22Rv1 (cell line): ENCODE measurements around the gene APOC3.

Source experiments
- H3K27ac ChIP-seq: fragments of 450-650 bp; 2 replicates; pipeline ENCODE4 v1.5.1; 2017
- ZFX ChIP-seq: fragments of 450-650 bp; IDR thresholded peaks from 2 replicates; pipeline ENCODE4 v1.6.1; 2017; ENCODE audit warnings: antibody characterized with exemption, borderline replicate concordance
- TF ChIP-seq, protein P1 (sequence below): fragments of 450-650 bp; IDR thresholded peaks from 2 replicates; pipeline ENCODE4 v1.5.1; 2017; ENCODE audit warnings: mild to moderate bottlenecking

Gene APOC3

DNA sequence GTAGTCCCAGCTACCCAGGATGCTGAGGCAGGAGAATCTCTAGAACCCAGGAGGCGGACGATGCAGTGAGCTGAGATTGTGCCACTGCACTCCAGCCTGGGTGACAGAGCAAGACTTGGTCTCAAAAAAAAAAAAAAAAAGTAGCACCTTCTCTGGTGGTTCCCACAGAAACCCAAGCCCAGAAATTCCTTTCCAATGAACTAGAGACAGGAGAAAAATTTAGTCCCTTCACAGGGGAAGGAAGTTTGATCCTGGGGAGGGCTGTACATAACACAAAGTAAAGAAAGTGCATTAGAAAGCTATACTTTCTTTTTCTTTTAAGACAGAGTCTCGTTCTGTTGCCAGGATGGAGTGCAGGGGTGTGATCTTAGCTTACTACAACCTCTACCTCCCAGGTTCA lies 33.2 kb downstream of the APOC3 start:
- TF ChIP-seq, protein P1, sequence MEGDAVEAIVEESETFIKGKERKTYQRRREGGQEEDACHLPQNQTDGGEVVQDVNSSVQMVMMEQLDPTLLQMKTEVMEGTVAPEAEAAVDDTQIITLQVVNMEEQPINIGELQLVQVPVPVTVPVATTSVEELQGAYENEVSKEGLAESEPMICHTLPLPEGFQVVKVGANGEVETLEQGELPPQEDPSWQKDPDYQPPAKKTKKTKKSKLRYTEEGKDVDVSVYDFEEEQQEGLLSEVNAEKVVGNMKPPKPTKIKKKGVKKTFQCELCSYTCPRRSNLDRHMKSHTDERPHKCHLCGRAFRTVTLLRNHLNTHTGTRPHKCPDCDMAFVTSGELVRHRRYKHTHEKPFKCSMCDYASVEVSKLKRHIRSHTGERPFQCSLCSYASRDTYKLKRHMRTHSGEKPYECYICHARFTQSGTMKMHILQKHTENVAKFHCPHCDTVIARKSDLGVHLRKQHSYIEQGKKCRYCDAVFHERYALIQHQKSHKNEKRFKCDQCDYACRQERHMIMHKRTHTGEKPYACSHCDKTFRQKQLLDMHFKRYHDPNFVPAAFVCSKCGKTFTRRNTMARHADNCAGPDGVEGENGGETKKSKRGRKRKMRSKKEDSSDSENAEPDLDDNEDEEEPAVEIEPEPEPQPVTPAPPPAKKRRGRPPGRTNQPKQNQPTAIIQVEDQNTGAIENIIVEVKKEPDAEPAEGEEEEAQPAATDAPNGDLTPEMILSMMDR = no peak
- no peak for TF ChIP-seq ZFX
- H3K27ac ChIP-seq = no peak overlapping the region

DNA sequence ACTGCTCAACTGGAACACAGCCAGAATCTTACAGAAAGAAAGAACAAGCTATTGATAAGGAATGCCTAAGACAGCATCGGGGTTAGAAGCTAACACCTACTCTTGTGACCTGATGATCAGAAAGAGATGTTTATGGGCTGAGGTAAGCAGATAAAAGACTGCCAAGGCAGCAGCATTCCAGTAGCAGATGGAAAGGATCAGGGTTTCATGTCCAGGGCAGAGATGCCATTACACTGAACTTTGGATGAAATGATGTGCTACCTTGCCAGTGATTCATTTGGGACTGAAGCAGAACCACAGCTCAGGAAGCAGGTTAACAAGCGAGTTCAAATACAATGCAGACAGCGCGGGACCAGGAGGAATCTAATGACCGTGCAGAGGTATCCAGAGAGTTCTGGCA lies 34.8 kb downstream of the APOC3 start:
- H3K27ac ChIP-seq = no peak overlapping the region
- TF ChIP-seq, protein P1 = no peak
- no peak for TF ChIP-seq ZFX

DNA sequence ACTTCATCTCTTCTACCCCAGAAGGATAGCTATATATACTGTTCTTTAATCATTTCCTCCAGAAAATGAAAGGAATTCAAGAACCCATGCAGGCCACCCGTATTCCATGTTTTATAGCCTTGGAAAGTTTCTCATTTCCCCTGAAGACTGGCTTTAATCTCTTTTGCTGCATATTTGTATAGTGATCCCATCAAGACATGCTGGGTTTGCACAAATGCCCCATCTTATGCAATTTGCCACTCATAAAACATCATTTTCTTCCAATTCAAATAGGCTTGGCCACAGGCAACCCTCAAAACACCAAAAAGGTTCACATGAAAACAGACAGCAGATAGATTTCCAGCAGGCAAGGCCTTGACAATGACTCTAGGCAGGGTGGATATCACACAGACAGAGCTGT lies 36.0 kb downstream of the APOC3 start:
- no peak overlapping the region for H3K27ac ChIP-seq
- TF ChIP-seq, protein P1 = no peak
- no peak for TF ChIP-seq ZFX

DNA sequence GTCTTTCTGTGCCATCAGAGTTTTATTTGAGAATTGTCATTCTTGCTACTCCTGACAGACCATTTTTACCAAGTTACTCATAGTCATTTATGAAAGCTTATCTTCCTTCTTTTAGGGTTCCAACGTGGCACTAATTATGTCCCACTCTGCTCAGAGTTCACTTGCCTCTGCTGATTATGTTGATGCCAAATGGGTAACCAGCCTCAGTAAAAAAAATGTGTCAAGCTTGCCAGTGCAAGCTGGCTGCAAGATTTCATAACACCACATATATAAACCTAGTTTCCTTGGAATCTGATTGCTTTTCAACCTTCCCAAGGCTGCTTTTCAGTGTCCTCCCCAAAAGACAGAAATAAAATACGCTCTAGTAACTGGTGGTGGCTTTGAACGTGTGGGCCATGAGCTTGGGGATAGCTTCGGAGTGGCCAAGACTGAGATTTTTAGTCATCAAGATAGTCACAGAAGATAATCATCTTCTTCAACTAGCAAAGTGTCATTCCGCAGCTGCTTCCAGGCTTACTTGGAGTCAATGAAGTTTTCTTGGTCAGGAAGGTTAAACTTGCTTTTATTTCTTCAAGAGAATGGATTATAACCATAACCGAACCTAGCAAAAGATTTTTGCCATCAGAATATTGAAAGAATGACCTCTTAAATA lies 37.2 kb downstream of the APOC3 start:
- H3K27ac ChIP-seq = no peak overlapping the region
- TF ChIP-seq, protein P1 = no peak
- no peak for TF ChIP-seq ZFX

DNA sequence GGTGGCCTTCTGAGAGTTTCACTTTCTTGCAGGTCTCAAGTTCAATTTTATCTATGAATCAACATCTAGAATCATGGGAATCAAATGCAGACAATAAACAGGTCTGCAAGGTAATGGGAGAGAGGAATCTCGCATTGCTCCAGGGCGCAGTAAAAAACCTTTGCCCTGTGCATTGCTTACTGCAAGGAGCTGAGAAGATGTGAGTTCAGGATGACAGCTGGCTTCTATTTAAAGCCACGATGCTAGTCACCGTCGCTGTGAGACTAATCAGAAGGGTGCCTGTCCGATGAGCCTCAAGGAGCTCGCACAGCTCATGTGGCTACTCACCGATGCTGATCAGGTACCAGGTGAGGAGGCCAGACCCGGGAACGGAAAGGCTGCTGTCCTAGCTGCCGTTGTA lies 37.9 kb downstream of the APOC3 start:
- H3K27ac ChIP-seq = no peak overlapping the region
- TF ChIP-seq ZFX = no peak
- TF ChIP-seq, protein P1 = no peak

DNA sequence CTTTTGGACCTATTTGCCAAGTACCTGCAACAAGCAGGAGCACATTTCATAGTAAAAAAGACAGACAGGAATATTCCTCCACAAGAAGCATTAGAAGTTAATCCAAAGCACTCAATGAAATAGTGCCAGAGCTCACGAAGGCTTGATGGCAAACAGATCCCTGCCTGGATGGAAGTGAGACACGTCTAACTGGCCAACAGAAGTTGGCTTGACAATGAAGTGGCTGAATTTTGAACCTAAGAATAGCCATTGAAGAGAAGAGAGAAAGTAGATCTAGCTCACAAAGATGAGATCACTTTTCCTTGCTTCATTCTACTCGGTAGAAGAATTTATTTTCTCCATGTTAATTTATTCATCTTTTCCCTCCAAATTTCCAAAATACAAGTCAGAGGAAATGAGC lies 38.4 kb downstream of the APOC3 start:
- H3K27ac ChIP-seq = no peak overlapping the region
- TF ChIP-seq ZFX = no peak
- TF ChIP-seq, protein P1 = no peak

DNA sequence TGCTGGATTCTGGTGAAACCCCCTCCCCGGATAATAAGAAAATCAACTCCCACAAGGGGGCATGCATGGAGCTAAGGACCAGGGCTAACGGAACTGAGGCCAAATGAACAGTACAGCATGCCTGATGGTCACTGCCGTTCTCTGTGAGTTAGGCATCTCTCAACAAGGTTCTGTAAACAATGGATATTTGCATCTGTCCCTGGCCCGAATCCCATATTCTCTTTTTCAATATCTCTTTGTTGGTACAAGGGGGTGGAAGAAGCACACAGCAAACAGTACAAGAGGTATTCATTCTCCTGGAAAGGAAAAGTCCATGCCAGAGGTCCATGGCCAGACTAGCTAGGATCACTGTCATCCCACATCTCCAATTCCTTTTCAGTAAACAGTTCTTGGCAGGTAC lies 39.9 kb downstream of the APOC3 start:
- peak overlapping the region; percentile 62 for H3K27ac ChIP-seq
- TF ChIP-seq, protein P1 = peak; percentile 20; the same call in 1 of the 2 replicates
- TF ChIP-seq ZFX = no peak
